ENCODE results near the gene PAX9.
"Not testable (repeated sequence)": the region's sequence is repeated elsewhere in the genome, so short reads cannot be mapped to it uniquely, and the experiment has no call there.

Gene PAX9

GRCh38 chr14:36676236-36676635 is 14.6 kb downstream of the PAX9 start:
- DNase-seq, result no peak

GRCh38 chr14:36682338-36682737 is 20.7 kb downstream of the PAX9 start:
- no peak for DNase-seq

DNA sequence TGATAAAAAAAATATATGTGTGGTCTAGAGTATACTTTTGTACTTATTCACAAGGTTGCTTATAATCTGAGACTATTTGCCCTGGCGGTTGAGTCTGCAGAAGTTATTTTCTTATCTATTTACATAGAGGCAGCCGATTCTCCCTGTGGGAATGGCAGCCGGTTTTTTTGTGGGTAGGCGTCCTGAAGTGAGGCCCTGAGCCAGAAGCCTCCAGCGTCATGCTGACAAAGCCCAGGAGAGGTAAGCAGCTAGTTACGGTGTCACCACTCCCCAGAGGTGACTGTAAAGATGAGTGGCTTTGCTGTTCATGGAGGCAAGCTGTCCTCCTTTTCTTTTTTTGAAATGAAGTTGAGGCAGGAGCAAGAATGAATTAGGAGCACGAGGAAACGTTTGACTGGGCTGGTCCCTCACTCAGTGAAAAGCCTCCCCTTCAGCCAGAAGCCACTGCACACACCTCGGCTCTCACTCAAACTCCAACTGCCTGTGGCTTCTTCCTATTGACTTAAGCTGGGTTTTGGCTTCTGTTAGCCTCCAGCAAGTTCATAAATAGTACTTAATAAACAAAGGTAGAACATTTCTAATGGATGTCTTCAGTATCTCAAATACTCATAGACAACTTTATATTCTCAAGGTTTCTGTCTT is 21.5 kb downstream of the PAX9 start:
- DNase-seq, result no peak

DNA sequence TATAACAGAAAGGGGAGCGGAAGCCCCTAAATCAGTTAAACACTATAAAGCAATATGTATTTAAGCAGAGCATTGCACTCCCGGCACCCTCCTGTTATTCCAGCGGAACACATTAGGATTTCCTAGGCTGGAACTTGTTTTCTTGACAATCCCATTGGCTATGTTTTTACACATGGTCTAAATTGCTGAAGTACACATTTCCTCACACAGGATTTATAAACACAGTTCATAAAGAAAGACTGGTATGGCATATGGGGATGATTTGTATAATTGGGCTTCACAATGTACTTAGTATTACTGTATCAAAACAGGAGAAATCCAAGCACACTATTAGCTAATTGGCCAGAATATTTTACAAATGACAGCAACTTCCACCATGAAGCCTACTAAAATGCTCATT is 23.3 kb downstream of the PAX9 start:
- DNase-seq, result no peak

- DNase-seq, result no peak
These were observed 28.8 kb downstream of the PAX9 start for GRCh38 chr14:36690311-36691040.

DNA sequence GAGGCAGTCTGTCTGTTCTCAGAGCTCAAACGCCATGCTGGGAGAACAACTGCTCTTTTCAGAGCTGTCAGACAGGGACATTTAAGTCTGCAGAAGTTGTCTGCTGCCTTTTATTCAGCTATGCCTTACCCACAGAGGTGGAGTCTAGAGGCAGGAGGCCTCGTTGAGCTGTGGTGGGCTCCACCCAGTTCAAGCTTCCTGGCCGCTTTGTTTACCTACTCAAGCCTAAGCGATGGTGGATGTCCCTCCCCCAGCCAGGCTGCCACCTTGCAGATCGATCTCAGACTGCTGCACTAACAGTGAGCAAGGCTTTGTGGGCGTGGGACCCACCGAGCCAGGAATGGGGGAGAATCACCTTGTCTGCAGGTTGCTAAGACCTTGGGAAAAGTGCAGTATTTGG is 37.8 kb downstream of the PAX9 start:
- not testable (repeated sequence) for DNase-seq

- no peak for DNase-seq
These were observed 39.0 kb downstream of the PAX9 start for GRCh38 chr14:36700651-36701050.

GRCh38 chr14:36701132-36701531 is 39.5 kb downstream of the PAX9 start:
- no peak for DNase-seq

DNA sequence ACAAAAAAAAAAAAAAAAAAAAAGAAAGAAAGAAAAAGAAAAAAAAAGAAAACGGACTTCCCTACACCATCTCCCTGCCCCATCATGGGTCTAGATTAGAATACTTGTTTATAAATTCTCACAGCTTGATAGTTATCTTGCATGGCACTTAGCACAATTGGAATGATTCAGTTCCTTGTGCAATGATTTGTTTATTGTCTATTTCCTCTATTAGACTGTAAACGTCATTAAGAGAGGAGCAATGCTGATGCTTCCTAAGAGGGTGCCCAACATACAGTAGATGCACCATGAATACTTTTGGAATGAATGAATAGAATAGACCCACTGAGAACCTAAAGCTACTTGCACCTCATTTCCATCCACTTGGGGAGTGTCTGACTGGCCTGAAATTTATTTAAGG is 40.8 kb downstream of the PAX9 start:
- no peak for DNase-seq

GRCh38 chr14:36707570-36707969 is 45.9 kb downstream of the PAX9 start:
- no peak for DNase-seq

- no peak for DNase-seq
These were observed 52.5 kb downstream of the PAX9 start for GRCh38 chr14:36713960-36714703.

- no peak for DNase-seq
These were observed 55.0 kb downstream of the PAX9 start for GRCh38 chr14:36716614-36717184.

DNA sequence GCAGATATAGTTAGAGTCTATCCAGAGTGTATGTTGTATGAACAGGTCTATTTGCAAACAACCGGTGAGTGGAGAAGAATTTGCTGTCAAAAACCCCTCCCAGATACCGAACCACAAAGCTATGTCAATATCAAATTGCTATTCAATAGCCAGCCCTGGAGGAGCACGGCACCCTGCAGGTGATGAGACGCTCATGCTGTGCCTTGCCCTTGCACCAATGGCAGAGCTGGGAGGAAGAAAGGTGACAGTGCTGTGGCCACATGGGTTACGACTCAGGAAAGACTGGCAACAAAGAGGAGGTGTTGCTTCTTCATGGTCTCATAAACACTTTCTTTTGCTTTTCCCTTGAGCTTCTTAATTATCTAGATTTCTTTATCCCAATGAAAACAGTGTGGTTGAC is 55.7 kb downstream of the PAX9 start:
- no peak for DNase-seq

- no peak for DNase-seq
These were observed 56.6 kb downstream of the PAX9 start for GRCh38 chr14:36718216-36718615.

- DNase-seq, result no peak
These were observed 58.2 kb downstream of the PAX9 start for GRCh38 chr14:36719823-36720222.

DNA sequence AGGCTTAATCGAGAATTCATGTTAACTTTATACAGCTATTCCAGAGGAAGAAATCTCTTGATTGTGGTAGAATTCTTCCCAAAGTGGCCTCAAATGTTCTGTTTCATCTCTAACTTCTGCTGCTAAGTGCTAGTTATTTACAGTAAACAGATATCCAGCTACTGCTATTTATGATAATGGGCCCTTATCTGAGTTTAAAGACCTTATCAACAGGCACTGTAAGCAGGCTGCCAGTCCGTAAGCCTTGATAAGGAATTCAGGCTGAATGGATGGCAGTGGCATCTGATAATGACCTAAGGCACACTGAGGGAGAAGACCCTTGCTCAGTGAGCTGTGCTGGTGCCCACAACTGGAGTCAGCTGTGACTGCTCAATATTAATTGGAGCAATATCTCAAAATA is 59.0 kb downstream of the PAX9 start:
- DNase-seq, result no peak

- no peak for DNase-seq
These were observed 60.2 kb downstream of the PAX9 start for GRCh38 chr14:36721877-36722276.

GRCh38 chr14:36723530-36723929 is 61.9 kb downstream of the PAX9 start:
- DNase-seq, result no peak

DNA sequence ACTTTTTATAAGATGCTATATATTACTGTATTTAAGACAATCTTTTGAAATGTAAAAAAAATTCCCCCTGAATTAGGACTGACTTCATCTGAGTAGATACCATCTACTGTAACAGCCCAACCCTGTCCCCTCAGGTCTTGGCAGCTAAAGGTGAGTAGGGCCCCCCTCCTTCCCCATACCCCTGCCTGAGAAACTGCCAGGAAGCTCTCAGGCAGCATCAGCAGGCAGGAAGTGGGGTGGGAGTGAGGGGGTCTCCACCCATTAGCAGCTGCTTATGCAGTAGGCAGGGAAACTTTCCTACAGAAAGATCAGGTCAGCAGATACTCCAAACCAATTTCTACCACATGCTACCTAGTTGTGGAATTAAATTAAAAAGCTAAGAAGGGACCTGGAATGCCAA is 62.5 kb downstream of the PAX9 start:
- DNase-seq, result no peak

DNA sequence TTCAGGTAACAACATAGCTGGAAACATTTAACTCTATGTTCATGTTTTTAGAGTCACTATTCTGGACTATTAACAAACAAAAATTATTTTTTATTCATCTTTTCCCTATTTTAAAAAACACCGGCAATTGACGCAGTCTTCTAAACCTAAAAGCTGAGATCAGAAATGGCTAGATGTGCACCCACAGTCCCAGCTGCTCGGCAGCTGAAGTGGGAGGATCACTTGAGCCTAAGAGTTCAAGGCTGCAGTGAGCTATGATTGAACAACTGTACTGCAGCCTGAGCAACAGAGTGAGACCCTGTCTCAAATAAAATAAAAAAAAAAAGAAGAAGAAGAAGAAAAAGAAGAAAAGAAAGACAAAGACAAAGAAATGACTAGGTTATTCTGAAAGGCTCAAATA is 64.5 kb downstream of the PAX9 start:
- no peak for DNase-seq

Measured in CD4-positive, alpha-beta T cell treated with Interleukin-4 for 1 hour (primary cell).